ENCODE measurements around the gene LUZP2.

DNA sequence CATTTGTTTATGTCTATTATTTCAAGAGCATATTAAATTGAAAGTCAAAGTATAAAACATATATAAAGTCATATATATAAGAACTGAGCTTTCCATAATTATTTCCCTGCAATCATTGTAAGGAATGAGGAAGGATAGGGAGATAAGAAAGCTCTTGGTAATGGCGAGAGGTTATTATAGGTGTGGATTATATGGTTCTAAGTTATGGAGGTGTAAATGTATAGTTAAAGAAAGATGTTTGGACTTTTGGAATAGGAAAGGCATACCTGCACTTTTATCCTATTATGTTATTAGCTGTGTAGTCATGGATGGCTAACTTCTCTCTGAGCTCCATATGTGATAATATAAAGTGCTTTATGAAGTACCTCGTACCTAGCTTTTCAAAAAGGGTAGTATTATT is 127.6 kb downstream of the LUZP2 start:
- TF ChIP-seq CTCF (conservative IDR thresholded peaks at IDR 0.05; ENCODE audit: low read depth, low read length) (no peak), EZH2 (IDR thresholded peaks at IDR 0.05; ENCODE audit: low read length, unreplicated experiment) (no peak)

Data from PC-3 (cell line).